Measurements from ENCODE around the gene SLCO3A1.

Gene SLCO3A1

GRCh38 chr15:92121047-92121446 is 267.5 kb downstream of the SLCO3A1 start:
- DNase-seq (ENCODE audit: low read depth, low spot score) = no peak

GRCh38 chr15:92122259-92122658 is 268.8 kb downstream of the SLCO3A1 start:
- no peak for DNase-seq (ENCODE audit: low read depth, low spot score)

GRCh38 chr15:92123962-92124656 is 270.6 kb downstream of the SLCO3A1 start:
- DNase-seq (ENCODE audit: low read depth, low spot score) = no peak

GRCh38 chr15:92124657-92125010 is 271.1 kb downstream of the SLCO3A1 start:
- no peak for DNase-seq (ENCODE audit: low read depth, low spot score)

GRCh38 chr15:92128788-92129187 is 275.3 kb downstream of the SLCO3A1 start:
- DNase-seq (ENCODE audit: low read depth, low spot score) = no peak

GRCh38 chr15:92130244-92130643 is 276.7 kb downstream of the SLCO3A1 start:
- no peak for DNase-seq (ENCODE audit: low read depth, low spot score)

- no peak for DNase-seq (ENCODE audit: low read depth, low spot score)
Measured at GRCh38 chr15:92130906-92131305, 277.4 kb downstream of the SLCO3A1 start.

- no peak for DNase-seq (ENCODE audit: low read depth, low spot score)
Measured at GRCh38 chr15:92132982-92133755, 279.7 kb downstream of the SLCO3A1 start.

- DNase-seq (ENCODE audit: low read depth, low spot score) = peak; percentile 44
Measured at GRCh38 chr15:92140796-92141195, 287.3 kb downstream of the SLCO3A1 start.

GRCh38 chr15:92141607-92142006 is 288.1 kb downstream of the SLCO3A1 start:
- no peak for DNase-seq (ENCODE audit: low read depth, low spot score)

- peak; percentile 56 for DNase-seq (ENCODE audit: low read depth, low spot score)
Measured at GRCh38 chr15:92142242-92143232, 289.0 kb downstream of the SLCO3A1 start.

GRCh38 chr15:92143765-92144164 is 290.3 kb downstream of the SLCO3A1 start:
- DNase-seq (ENCODE audit: low read depth, low spot score) = no peak

- DNase-seq (ENCODE audit: low read depth, low spot score) = peak; percentile 19
Measured at GRCh38 chr15:92146511-92147150, 293.1 kb downstream of the SLCO3A1 start.

- no peak for DNase-seq (ENCODE audit: low read depth, low spot score)
Measured at GRCh38 chr15:92149029-92149428, 295.5 kb downstream of the SLCO3A1 start.

GRCh38 chr15:92149465-92149864 is 296.0 kb downstream of the SLCO3A1 start:
- no peak for DNase-seq (ENCODE audit: low read depth, low spot score)

GRCh38 chr15:92151168-92151567 is 297.7 kb downstream of the SLCO3A1 start:
- no peak for DNase-seq (ENCODE audit: low read depth, low spot score)

- DNase-seq (ENCODE audit: low read depth, low spot score) = no peak
Measured at GRCh38 chr15:92151741-92152140, 298.2 kb downstream of the SLCO3A1 start.

- no peak for DNase-seq (ENCODE audit: low read depth, low spot score)
Measured at GRCh38 chr15:92152983-92153382, 299.5 kb downstream of the SLCO3A1 start.

- DNase-seq (ENCODE audit: low read depth, low spot score) = no peak
Measured at GRCh38 chr15:92153620-92154019, 300.1 kb downstream of the SLCO3A1 start.

GRCh38 chr15:92155934-92156333 is 302.4 kb downstream of the SLCO3A1 start:
- DNase-seq (ENCODE audit: low read depth, low spot score) = no peak

GRCh38 chr15:92157666-92158298 is 304.3 kb downstream of the SLCO3A1 start:
- no peak for DNase-seq (ENCODE audit: low read depth, low spot score)
